Fibroblast of pulmonary artery (primary cell): Measurements from ENCODE around the gene CUL9.

Experiments used
- DNase-seq: peaks from one replicate; pipeline ENCODE4 v3.0.0-alpha.2; 2010; ENCODE audit warnings: low read depth
- H3K4me3 ChIP-seq: replicated peaks from 2 replicates; pipeline ENCODE4 v1.5.1; 2011; ENCODE audit warnings: low read depth, mild to moderate bottlenecking, control low read depth, low read length, moderate library complexity
- CTCF ChIP-seq: IDR thresholded peaks from 2 replicates; pipeline ENCODE4 v1.5.1; 2011; ENCODE audit warnings: mild to moderate bottlenecking, control low read depth, low read length, inconsistent platforms; ENCODE audit errors: missing control alignments

Gene CUL9

GRCh38 chr6:43180985-43181384 lies 1.0 kb upstream of the CUL9 start:
- no peak for TF ChIP-seq CTCF
- no peak for DNase-seq
- no peak overlapping the region for H3K4me3 ChIP-seq

GRCh38 chr6:43181621-43181941 lies 415 bp upstream of the CUL9 start:
- no peak for TF ChIP-seq CTCF
- H3K4me3 ChIP-seq, result peak overlapping the region; percentile 84
- DNase-seq, result no peak

- TF ChIP-seq CTCF, result no peak
- no peak overlapping the region for H3K4me3 ChIP-seq
- DNase-seq, result no peak
These were observed 1.4 kb downstream of the CUL9 start for GRCh38 chr6:43183441-43183840.

- TF ChIP-seq CTCF, result no peak
- no peak overlapping the region for H3K4me3 ChIP-seq
- DNase-seq, result no peak
These were observed 2.4 kb downstream of the CUL9 start for GRCh38 chr6:43184268-43184985.

GRCh38 chr6:43185391-43185985 lies 3.5 kb downstream of the CUL9 start:
- H3K4me3 ChIP-seq, result no peak overlapping the region
- no peak for TF ChIP-seq CTCF
- DNase-seq, result no peak

GRCh38 chr6:43186019-43186418 lies 4.0 kb downstream of the CUL9 start:
- DNase-seq, result no peak
- TF ChIP-seq CTCF, result no peak
- H3K4me3 ChIP-seq, result no peak overlapping the region

GRCh38 chr6:43186706-43187105 lies 4.7 kb downstream of the CUL9 start:
- TF ChIP-seq CTCF, result no peak
- no peak overlapping the region for H3K4me3 ChIP-seq
- no peak for DNase-seq
